Ureter (tissue), 1 donor: ENCODE results near the gene SLC9A5. TPM values are rescaled to one million over a fixed set of nuclear protein-coding genes. Genes with fewer than 3 reads are reported as not detected.

ENCODE experiments used
- DNase-seq: peaks from one replicate; pipeline ENCODE4 v3.0.0-alpha.2; 2020; ENCODE audit warnings: low spot score
- total RNA-seq: library from RNA; stranded (reverse); gene quantifications from one replicate; pipeline ENCODE4 v1.2.4, GENCODE V29; 2023
- donor health status: DM: yes; HTN: yes; CAD: no.

SLC9A5 gene
- total RNA-seq, 1 donor from 2014 or later, result 0.86 TPM

DNA sequence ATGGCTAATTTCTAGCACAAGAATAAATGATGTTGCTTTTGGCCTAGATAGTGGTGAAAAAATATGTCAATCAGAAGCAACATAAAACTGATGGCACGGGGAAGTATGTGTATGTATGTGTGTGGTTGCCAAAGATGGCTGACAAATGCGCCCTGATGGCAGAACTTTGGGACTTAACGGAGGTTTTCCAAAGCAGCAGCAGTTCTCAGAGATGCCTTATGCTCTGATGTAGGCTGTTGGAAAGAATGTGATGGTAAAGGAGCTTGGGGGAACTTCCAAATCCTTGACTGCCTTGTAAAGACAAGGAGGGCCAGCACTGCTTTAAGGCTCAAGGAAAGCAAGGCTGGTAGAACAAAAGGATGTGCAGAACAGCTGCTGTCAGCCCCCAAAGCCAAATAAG, 61.8 kb downstream of the SLC9A5 start:
- no peak for DNase-seq

DNA sequence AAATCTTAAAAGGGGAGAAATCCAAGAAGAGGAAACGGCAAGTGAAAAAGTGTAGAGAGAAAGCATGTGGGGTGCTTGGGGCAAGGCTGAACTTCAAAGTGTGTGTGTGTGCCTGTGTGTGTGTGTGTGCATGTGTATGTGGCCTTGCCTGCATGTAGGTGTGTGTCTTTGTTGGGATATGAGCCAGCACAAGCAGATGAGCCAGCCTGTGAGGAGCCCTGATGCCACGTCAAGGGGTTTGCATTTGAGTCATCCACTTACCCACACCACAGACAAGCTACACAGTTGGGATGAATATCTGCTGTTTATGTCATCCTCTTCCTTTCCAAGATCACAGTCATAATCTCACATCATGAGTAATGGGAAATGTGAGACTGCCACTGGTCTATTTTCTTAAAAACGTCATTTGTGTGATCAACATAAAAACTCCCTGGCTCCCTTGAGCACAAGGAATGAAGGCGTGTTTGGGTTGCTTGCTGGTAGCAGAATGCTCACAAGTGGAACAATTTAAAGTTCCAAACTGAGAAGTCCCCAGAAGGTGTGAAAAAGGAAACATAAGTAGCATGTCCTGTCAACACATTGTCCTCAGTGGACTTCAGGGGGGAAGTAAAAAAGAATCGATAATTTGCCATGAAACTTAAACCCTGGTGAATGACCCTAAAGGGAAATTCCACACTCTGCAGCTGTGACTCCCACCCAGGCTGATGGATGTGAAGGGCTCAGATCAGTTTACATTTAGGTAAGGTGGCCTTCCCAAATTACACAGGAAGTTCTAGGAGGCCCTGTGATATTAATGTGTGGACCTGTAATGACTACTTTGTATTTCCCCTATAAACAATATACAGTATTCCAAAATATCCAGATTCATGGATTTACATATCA, 63.1 kb downstream of the SLC9A5 start:
- no peak for DNase-seq

DNA sequence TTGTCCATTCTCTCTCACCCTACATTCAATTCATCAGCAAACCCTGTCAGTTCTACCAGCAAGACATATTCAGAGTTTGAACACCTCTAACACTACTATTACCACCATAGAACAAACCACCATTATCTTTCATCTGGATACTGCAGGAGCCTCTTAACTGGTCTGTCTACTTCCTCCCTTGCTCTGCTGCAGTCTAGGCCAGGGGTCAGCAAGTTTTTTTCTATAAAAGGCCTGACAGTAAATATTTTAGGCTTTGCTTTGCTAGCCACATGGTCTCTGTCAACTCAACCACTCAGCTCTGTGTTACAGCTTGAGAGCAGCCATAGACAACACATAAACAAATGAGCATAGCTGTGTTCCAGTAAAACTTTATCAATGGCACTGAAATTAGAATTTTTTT, 63.9 kb downstream of the SLC9A5 start:
- no peak for DNase-seq

DNA sequence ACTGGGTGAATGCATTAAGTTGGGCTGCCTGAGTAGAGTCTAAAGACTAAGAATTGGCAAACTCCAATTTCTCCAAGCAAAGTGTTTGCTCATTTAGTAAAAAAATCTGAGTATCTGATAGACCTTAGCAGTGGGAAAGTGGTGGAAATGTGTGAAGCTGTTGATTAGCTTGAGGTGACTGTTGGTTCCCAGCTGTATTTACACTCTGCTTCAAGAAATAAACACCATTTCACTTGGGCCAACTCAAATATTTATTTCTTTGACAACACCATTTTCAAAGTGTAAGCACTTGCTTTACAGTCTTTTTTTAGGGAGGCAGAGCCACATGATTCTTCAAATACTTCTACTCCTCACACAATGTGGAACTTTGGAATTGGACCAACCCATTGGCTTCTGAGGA, 69.1 kb downstream of the SLC9A5 start:
- DNase-seq, result no peak

Other genes starting within 250 kb of the SLC9A5 start
- gene CBFB, start 219.8 kb upstream of the SLC9A5 start, total RNA-seq, result 53.5 TPM
- 19.4 TPM for gene PHAF1, start 139.0 kb upstream of the SLC9A5 start, total RNA-seq
- 14.5 TPM for gene B3GNT9, start 98.0 kb upstream of the SLC9A5 start, total RNA-seq
- 20.5 TPM for gene TRADD, start 89.1 kb upstream of the SLC9A5 start, total RNA-seq
- gene FBXL8, start 89.0 kb upstream of the SLC9A5 start, total RNA-seq, result 12.5 TPM
- 52.0 TPM for gene HSF4, start 84.2 kb upstream of the SLC9A5 start, total RNA-seq
- 26.8 TPM for gene NOL3, start 78.4 kb upstream of the SLC9A5 start, total RNA-seq
- 50.7 TPM for gene MATCAP1, start 65.0 kb upstream of the SLC9A5 start, total RNA-seq
- 5.2 TPM for gene EXOC3L1, start 58.8 kb upstream of the SLC9A5 start, total RNA-seq
- gene E2F4, start 56.8 kb upstream of the SLC9A5 start, total RNA-seq, result 83.0 TPM
- gene ELMO3, start 49.8 kb upstream of the SLC9A5 start, total RNA-seq, result 23.5 TPM
- gene TMEM208, start 21.8 kb upstream of the SLC9A5 start, total RNA-seq, result 30.9 TPM
- gene FHOD1, start 1.5 kb upstream of the SLC9A5 start, total RNA-seq, result 19.1 TPM
- gene PLEKHG4, start 30.6 kb downstream of the SLC9A5 start, total RNA-seq, result 10.3 TPM
- not detected for gene KCTD19, start 77.8 kb downstream of the SLC9A5 start, total RNA-seq
- gene LRRC36, start 77.8 kb downstream of the SLC9A5 start, total RNA-seq, result not detected
- 12.5 TPM for gene TPPP3, start 144.5 kb downstream of the SLC9A5 start, total RNA-seq
- gene ZDHHC1, start 167.5 kb downstream of the SLC9A5 start, total RNA-seq, result 14.3 TPM
- gene HSD11B2, start 182.1 kb downstream of the SLC9A5 start, total RNA-seq, result 5.6 TPM
- 89.2 TPM for gene ATP6V0D1, start 232.2 kb downstream of the SLC9A5 start, total RNA-seq
- not detected for gene AGRP, start 234.6 kb downstream of the SLC9A5 start, total RNA-seq